HK-2 (cell line): ENCODE data around the gene TRAPPC12.

Experiments
- DNase-seq: peaks from one replicate; pipeline ENCODE4 v3.0.0-alpha.2; 2018; ENCODE audit not compliant: unreplicated experiment

Gene TRAPPC12

DNA sequence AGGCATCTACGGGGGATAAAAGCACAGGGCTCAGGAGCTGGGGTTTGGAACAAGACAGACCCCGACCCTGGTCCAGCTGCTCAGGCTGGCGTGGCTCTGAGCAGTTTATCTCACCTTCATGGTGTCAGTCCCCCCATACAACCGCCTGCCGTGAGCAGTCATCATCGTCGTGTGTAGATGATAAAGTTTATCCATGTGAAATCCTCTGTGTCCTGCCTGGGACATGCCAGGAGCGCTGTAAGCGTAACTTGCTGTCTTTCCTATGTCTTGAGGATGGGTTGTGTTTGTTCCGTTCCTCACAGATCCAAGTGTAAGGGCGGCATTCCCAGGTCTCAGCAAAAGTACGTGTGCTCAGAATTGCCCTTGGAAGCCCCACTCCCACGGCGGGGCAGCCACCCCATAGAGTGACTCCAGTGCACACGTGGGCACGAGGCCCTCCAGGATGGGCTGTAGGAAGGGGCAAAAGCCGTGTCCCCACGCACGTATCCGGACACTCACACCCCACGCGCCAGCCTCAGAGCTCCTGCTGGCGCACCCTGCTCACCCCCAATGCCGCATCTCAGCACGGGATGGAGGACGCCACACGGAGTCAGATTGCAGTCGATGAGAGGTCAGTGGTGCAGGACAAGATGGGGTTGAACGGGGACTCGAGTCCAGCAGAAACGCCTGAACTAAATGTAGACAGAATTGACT lies 88.9 kb downstream of the TRAPPC12 start:
- DNase-seq, result no peak

DNA sequence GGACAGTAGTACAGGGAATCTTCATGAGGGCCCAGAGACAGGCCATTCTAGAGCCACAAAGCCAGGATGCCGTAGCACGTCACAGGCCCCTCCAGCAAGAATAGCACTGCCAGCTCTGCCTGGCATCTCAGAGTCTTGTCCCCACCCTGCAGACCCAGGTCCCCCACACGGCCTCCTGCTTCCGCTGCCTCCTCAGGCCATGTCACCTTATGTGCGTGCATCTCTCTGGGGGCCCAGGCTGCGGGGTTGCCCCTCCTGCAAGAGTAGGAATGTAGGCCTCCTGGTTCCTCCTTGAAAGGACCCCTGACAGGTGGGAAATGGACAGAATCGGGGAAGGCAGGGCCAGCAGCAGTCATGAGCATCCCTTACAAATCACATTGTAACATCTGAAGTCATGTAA lies 90.0 kb downstream of the TRAPPC12 start:
- no peak for DNase-seq

DNA sequence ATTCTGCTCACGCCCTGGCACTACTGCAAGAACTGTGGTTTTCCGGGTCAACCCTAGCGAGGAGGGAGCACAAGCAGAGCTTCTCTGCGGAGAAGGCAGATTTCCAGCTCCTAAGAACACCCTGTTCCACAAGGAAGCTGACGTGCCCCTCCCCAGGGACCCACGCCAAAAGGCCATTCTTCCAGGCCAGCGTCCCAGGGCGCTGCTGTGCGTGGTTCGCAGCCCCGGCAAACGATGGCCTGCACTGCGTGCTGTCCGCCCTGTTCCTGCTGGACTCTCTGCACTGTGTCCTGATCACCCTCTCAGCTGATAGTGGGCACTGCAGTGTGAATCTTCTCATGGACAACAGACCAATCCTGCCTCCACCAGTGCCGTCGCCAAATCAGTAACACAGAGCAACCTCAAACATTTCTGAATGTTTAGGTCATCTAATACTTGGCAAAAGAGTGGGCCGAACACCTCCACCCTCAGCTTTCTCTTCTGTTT lies 90.7 kb downstream of the TRAPPC12 start:
- peak; percentile 24 for DNase-seq

DNA sequence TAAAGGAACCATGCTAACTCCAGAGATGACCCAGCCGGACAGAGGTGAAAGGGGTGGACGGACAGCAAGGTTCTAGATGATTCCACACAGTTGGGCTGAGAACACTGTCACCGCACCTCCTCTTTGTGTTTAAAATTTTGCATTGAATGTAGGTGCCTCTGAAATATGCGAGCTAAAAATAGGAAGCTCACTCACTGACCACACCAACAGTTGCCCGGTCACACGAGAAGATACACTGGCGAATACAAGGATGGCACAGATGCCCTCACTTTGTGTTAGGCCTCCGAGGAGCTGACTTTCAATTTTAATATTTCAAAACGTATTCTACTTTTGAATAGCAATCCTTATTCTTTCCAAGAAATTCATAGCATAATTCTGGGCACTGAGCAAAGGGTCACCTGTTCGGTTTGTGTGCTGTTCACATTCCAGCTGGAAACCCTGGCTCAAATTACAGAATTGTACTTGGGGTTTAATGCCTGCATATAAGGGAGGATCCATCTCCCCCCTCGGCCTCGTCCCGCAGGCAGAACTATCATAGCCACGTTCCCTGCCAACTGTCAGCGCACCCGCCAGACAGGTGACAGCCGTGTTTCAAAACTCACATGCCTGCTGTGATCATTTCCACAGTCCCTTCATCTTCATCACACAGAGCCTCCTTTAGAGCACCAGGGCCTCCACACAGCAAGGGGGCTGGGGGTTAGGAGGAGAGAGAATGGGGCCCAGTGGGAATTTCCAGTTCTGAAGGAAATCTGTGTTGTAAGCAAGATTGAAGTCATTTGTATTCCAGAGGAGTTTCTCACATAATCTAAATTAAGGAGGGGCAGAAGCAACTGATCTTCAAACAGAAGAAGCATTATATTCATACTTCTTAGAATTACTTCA lies 91.6 kb downstream of the TRAPPC12 start:
- DNase-seq, result no peak

DNA sequence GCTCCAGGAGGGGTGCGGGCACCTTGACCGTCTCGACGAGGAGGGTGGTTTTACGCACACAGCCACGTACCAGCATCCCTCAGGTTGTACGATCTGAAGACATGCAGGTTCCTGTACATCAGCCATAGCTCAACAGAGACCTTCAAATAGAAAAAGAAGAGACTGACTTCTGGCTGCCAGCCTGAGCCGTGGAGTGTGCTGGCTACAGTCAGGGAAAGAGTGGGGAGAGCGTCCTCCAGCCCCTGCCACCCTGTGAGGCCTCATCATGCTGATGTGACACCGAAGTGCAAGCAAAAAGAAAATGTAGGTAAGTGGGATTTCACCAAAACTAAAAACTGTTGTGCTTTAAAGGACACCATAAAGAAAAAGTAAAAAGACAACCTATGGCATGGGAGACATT lies 92.8 kb downstream of the TRAPPC12 start:
- no peak for DNase-seq

DNA sequence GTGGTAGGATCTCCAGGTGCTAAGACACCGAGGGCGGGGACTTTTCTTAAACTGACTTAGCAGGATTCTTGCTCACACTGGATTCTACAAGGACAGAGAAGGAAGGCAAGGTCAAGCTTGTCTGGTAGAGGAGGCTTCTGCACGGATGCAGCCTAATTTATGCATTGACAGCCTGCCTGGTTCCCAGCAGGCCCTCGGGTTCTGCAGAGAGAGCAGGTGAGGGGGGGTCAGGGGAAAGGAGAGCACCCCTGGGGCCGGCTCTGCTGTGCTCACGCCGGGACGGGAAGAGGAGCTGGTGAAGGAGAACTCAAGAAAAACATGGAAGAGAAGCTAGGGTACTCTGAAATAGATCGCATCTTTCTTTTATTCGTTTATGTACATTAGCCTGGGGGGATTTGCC lies 93.5 kb downstream of the TRAPPC12 start:
- DNase-seq, result no peak

DNA sequence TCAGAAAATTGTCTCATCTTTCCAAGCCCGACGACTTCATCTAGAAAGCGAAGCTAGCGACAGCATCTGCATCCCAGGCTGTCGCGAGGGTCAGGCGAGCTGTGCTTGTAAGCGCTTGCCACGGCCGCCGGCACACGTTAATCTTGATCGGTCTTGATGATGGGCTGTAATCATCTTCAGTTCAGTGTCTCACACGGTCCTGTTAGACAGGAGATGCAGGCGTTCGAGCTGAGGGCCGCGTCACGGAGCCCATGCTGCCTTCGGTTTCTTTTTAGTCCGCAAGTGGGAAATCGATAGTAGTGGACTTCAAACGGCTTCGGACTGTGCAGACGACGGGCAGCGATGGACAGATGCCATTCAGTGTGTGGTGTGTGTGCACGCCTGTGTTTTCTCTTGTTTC lies 96.3 kb downstream of the TRAPPC12 start:
- no peak for DNase-seq

DNA sequence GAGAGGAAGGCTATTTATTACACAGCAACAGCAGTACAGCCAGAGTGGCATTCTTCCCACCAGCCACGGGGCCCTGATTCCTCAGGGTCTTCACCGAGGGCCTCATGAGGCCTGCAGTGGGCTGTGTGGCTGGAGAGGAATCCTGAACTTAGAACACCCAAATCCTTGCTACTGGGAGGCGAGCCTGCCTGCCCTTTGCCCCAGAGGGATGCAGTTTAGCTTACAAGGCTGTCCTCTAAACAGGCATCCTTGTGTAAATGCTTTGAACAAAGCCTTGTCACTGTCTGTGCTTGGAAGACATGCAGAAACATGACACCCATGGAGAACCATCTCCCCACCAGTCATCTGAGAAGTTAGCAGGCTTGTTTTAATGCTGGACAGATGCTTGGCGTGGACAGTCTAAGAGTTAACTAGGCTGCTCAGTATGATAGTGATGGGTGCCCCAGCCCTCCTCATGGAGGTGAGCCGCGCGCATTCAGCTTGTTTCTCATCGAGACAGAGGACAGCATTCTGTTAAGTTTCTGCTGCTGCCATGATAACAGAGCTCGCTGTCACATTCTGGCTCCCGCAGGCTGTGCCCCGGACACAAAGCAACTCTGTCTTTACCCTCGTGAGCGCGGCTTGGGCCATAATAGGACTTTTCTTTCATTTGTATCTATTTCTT lies 97.0 kb downstream of the TRAPPC12 start:
- no peak for DNase-seq

DNA sequence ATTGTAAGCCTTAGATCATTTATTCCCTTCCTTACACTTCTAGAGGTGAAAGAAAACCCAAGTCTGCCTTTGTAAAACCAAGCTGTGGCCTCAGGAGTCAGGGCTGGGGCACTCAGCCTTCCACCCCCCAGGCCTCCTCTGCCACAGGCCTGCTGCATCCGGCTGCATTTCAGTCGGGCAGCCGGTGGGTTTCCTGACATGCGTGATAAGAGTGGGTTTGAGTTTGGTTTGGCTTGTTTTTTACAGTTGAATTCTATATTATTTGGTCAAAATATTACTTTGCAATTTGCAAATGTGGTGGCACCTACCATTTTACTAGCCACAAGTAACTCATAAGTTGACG lies 97.5 kb downstream of the TRAPPC12 start:
- no peak for DNase-seq

DNA sequence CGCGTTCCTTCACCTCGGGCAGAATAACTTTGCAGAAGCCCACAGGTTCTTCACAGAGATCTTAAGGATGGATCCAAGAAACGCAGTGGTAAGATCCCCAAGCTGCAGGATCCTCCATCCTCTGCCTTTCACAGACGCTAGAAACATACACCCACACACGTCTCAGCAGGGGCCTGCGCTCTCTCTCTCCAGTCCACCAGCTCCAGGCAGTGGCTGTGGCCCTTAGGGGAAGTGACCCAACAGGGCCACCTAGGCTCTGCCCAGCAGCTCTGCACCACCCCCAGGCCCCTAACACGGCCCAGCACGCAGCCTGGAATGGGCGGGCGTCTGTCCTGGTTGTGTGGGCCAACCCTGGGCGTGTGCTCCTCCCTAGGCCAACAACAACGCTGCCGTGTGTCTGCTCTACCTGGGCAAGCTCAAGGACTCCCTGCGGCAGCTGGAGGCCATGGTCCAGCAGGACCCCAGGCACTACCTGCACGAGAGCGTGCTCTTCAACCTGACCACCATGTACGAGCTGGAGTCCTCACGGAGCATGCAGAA lies 99.4 kb downstream of the TRAPPC12 start:
- no peak for DNase-seq

DNA sequence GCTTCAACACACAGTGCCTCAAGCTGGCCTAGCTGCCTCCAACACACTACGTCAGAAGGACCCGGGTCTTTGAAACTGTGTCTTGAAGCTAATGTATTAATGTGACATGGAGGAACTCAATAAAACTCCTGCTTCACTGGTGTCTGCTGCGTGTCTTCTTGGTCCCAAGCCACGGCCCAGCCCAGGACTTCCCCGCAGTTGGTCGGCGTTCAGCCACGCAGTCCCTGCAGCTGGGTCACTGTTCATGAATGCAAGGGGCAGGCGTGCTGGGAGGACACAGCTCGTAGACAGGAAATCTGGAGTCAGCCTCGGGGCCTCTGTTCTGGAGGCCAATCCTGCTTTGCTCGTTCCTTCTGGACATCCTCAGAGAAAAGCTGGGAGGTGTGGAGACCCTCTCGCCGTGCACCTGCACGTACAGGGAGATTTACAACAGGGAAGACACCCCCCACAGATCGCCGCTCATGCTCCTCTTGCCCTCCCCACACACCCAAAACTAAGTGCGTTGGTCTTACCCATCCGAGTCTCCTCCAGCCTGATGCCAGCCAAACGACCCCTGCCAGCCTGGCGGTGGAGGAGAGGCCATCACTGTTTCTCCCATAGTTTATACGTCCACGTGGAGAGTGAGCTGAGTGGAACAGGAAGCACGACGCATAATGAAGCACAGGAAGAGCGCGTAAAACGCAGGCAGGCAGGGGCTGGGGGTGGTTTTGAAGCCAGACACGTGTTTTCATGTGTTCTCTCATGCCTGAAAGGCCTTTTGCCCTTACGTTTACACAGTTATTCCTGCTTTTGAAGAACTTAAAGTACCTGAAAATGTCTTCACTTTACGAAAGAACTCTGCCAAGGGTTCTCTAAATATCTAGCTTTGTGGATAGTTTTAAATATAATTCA lies 100.2 kb downstream of the TRAPPC12 start:
- DNase-seq, result no peak

DNA sequence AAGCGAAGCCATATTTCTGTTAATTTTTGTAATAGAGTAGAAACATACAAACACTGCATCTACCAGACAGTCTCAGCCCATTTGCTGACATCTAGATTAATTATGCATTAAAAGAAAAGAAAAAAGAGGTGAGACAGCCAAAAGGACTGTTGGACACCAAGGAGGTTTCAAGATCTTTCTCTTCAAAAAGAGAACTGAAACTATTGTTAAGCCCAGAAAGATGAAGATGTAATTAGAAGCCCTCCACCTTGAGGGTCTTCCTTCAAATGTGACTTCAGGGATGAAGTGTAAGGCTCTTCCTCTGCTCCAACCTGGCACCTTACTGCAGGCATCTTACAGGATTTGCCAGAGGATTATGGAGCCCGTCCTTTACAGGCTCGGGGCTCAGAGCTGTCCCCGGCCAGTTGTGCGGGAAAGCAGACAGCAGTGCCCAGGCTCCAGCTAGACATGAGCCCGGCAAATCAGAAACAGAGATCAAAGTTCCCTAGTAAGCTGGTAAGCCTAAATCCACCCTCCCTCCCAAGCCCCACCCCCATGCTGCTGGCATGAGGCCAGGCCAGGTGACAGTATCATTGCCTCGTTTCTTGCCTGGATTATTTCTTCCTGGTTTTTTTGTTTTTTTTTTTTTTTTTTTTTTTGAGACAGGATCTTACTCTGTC lies 101.0 kb downstream of the TRAPPC12 start:
- no peak for DNase-seq

DNA sequence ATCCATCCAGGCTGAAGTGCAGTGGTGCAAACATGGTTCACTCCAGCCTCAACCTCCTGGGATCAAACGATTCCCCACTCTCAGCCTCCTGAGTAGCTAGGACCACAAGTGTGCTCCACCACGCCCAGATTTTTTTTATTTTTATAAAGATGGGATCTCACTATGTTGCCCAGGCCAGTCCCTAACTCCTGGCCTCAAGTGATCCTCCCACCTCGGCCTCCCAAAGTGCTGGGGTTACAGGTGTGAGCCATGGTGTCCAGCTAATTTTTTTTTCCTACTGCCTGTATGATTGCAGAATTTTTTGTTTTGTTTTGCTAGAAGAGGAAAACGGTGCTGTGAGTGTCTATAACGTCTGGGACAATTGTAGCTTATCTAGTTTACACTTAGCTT lies 101.5 kb downstream of the TRAPPC12 start:
- no peak for DNase-seq

DNA sequence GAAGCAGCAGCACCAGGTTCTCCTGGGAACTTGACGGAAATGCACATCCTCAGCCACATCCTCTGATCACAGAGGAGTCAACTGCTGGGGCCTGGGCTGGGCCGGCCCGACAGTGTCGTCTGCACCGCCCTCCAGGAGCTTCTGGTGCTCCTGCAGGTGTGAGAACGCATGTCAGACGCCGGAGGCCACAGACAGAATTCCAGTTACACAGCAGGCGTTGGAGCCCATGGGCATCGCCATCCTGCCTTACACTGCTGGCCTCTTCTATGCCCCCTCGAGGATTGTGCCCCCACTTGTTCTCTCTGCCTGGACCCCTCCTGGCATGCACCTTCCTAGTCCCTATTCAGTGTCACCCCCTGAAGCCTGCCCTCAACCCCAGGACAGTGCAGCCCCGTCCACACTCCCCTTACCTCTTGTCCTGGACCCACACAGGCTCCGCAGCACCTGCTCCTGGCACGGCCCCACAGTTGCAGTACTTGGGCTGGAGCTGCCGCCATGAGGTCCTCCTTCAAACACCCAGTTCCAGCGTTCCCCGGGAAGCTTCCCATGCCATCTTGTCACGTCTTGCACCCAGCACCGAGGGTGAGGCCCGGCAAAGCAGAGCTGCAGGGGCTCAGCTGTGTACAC lies 102.4 kb downstream of the TRAPPC12 start:
- no peak for DNase-seq

DNA sequence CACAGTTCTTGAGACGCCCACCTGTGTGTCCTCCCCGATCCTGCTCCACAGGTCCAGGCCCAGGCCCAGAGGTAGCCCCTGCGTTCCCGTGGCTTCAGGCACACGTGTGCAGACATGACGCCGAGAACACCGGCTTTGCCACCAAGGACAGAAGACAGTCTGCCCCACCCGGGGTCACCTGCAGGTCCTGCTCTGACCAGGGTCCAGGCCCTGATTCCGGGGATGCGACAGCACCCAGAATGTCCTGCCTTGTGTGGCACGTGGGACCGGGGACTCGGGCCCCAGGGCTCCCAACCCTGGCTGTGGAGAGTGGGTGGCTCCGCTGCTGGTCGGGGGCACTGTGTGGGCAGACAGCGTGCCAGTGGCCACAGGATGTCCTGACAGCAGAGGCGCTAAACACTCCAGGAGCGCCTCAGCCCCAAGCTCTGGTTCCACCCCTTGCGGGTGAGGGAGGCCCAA lies 102.9 kb downstream of the TRAPPC12 start:
- DNase-seq, result no peak

DNA sequence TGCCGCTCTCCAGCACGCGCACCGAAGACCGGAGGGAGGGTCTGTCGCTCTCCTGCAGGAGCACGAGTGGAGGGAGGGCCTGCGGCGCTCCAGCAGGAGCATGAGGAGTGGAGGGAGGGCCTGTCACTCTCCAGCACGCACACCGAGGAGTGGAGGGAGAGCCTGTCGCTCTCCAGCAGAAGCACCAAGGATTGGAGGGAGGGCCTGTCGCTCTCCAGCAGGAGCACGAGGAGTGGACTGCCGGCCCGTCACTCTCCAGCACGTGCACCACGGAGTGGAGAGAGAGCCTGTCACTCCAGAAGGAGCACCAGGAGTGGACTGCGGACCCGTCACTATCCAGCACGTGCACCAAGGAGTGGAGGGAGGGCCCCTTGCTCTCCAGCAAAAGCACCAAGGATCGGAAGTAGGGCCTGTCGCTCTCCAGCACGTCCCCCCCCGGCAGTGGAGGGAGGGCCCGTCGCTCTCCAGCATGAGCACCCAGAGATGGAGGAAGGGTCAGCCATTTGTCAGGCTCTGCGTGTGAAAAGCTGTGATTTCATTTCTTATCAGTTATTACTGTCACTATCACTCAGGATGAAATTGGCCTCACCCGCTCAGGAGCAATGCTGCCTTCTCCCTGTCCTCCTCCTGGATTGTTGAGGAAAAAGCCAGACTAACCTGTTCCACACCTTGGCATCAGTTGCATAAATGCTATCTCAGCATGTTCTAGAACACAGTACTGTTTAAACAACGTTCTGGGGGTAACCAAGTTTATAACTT lies 103.9 kb downstream of the TRAPPC12 start:
- DNase-seq, result no peak

DNA sequence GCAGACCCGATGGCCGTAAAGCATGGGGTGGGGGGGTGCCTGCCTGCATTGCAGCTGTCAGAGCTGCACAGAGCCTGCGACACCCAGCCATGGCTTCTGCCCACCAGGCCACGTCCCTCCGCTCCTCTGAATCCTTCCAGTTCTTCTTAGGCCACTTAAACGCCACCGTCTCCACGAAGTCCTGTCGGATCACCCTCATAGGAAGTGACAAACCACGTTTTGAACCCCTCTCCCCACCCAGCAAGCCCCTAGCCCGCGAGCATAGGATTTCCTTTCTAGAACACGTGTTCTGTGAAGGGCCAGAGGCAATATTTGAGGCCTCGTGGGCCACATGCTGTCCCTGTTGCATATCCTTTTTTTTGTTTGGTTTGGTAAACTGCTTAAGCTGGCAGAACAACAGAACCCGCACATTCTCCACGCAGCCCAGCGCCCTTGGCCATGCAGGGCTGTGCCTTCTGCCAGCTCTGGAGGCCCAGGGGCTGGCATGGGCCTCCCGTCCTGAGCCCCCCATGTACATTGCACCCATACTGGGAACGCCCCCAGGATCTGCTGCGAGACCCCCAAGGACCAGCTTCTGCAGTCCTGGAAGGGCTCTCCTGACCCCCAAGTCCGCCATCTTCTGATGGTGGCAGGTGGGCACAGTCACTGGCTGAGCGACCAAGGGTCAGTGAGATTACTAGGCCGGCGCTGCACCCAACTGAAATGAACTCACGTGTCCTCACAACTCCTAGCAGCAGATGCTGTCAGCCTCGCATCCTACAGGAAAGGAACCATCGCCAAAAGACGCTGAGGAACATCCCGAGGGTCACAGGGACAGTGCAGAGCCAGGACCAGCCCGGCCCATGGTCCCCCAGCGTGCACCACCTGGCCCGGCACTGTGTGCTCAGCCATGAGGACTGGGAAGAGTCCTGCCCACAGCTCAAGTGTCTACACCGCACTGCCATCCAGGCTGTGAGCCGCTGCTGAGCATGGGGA lies 104.8 kb downstream of the TRAPPC12 start:
- no peak for DNase-seq

DNA sequence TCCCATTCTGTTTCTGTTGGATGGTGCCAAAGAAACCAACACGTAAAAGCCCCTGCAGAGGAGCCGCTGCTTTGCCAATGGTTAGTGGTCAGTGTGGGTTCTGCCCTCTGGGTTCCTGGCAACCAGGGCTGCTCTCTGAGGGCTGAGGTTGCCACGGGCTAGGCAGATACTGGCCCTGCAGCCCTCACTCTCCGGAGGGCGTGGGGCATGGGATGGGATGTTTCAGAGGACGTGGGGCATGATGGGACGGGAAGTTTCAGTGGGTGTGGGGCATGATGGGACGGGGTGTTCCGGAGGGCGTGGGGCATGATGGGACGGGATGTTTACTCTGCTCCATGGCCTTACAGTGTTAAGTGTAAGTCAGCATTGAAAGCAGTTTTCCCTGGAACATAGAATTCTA lies 105.7 kb downstream of the TRAPPC12 start:
- DNase-seq, result no peak
